GM19025 (cell line): ENCODE data around the gene MAN1B1.

Source experiments
- ATAC-seq: cut with Tn5 transposase; IDR thresholded peaks from one replicate; pipeline ENCODE4 v1.9.1; 2021; ENCODE audit warnings: mild to moderate bottlenecking, low read depth, moderate library complexity; ENCODE audit not compliant: unreplicated experiment

Gene MAN1B1

DNA sequence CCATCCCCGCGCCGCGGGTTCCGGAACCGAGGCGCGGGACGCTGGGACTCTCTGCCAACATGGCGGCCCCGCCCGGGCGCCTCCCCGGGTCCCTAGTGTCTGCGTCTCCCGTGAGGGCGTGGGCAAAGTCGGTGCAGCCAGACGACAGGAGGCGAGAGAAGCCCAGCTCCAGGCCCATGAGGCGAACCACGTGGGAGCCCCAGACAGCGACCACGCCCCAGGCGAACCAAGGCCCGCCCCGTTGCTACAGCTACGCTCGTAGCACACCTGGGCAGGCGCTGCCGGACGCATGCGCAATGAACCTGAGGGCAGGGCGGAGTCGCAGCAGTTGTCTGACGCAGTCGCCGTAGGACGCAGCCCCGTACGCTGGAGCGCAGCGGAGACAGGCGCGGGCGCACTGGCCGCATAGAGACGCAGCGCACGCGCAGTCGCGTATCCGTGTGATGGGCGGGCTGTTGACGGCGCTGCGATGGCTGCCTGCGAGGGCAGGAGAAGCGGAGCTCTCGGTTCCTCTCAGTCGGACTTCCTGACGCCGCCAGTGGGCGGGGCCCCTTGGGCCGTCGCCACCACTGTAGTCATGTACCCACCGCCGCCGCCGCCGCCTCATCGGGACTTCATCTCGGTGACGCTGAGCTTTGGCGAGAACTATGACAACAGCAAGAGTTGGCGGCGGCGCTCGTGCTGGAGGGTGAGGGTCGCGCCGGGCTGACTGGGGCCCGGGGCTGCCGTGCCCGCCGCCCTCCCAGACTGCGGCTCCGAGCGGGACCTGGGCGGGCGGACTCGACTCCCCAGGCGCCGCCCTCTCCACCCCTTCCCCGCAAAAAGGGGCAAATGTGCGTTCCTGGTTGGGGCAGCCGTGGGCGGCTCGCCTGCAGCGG is at the start of gene MAN1B1:
Gene MAN1B1 (plus strand): TSS at position 455 of the 878 bp plus-strand sequence. CDS start 15 bp downstream, at position 470.
- peak; percentile 81 for ATAC-seq

DNA sequence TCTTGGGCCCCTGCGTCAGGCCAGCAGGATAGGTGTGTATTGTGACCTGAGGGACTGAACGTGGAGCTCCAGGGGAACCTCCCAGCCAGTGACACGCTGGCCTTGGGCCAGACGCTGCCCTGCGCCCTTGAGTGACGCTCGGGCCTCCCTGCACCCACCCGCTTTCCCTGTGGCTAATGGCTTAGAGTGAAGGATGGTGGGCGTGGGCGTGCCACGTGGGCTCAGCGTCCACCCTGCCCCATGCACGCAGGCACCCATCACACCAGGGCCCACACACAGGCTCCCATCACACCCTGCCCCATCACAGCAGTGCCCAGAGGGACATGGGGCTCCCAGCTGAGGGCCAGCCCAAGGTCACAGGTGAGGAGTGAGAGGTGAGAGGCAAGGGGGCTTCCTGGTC is 49.8 kb upstream of the MAN1B1 start:
- no peak for ATAC-seq

DNA sequence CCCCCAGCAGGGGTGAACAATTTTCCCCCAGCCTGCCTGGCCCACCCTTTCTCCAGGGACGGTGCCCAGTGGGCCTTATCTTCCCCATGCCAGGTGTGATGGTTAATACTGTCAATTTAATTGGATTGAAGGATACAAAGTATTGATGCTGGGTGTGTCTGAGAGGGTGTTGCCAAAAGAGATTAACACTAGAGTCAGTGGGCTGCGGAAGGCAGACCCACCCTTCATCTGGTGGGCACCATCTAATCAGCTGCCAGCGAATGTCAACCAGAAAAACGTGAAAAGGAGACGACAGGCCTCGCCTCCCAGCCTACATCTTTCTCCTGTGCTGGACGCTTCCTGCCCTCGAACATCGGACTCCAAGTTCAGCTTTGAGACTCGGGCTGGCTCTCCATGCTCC is 49.3 kb upstream of the MAN1B1 start:
- no peak for ATAC-seq

DNA sequence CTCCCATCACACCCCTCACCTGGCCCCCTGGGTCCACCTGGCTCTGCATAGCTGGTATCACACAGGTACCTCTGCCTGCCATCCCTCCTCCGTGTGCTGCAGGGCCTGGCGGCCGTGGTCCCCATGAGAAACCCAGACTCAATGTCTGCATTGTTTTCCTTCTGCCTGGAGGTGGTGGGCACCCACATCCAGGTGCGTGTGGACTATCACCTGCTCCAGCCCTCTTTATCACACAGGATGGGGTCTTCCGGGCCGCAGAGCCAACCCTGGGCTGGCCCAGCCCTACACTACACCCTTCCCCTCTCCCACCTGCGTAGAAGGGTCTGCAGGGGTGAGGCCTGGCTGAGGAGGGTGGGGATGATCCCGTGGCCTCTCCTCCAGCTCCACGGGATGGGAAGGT is 47.9 kb upstream of the MAN1B1 start:
- ATAC-seq, result no peak

DNA sequence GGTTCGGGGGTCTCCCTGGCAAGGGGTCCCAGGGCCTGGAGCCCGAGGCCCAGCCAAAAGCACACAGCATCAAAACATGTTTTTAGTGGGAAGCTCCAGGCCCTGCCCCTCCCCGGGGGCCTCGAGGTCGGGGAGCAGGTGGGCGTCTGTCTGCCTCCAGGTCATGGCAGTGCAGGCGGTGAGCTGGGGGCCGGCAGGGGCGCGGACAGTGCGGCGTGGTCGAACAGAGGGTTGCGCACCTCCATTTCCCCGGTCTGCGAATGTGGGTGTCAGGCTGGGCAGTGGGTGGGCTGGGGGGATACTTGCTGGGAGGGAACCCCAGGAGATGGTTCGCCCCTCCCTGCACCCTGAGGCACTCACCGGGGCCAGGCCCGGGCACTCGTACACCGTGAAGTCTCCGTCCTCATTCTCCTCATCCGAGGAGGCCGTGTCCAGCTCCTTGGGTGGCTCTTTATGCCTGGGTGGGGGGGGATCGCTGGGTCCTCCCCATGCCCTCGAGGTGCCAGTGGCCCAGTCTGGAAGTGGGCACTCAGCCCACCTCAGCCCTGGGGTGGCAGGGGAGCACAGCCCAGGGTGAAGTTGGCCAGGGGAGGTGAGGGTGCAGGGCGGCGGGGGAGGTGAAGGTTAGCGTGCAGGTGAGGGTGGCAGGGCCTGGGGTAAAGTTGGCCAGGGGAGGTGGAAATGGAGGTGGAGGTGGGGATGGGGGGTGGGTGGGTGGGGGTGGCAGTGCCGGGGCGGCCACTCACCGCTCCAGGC is 47.0 kb upstream of the MAN1B1 start:
- ATAC-seq, result no peak

DNA sequence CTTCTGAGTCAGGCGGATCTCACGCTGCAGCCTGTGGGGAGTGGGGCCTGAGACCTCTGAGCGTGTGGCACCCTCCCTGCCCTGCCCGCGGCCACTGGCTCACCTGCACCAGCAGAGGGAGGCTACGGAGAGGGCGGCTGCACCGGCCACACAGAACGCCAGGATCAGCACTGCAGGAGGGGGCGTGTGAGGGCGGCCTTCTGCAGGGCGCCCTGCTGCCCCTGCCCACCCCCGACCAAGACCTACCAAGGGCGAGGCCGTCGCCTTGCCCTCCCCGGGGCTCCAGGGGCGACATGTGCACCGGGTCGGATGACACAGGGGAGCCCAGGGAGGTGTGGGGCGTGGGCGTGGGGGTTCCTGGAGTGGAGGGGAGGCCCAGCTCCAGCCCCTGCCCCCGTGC is 46.2 kb upstream of the MAN1B1 start:
- ATAC-seq, result no peak

DNA sequence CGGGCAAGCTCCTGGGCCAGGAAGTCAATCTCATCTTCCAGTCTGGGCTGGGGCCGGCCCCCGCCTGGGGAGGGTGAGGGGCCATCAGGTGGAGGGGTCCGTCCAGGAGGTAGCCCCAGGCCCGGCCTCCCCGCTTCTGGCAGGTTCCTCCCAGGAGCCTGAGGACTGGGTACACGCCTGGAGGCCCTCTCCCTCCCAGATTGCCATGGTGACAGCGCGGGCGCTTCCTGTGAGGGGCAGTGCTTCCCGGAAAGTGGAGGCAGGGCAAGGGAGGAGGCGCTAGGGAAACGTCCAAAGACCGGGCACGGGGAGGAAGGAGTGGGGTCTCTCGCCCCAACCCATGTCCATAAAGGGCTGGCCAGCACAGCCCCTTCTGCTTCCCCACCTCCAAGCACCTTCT is 45.7 kb upstream of the MAN1B1 start:
- ATAC-seq, result no peak

DNA sequence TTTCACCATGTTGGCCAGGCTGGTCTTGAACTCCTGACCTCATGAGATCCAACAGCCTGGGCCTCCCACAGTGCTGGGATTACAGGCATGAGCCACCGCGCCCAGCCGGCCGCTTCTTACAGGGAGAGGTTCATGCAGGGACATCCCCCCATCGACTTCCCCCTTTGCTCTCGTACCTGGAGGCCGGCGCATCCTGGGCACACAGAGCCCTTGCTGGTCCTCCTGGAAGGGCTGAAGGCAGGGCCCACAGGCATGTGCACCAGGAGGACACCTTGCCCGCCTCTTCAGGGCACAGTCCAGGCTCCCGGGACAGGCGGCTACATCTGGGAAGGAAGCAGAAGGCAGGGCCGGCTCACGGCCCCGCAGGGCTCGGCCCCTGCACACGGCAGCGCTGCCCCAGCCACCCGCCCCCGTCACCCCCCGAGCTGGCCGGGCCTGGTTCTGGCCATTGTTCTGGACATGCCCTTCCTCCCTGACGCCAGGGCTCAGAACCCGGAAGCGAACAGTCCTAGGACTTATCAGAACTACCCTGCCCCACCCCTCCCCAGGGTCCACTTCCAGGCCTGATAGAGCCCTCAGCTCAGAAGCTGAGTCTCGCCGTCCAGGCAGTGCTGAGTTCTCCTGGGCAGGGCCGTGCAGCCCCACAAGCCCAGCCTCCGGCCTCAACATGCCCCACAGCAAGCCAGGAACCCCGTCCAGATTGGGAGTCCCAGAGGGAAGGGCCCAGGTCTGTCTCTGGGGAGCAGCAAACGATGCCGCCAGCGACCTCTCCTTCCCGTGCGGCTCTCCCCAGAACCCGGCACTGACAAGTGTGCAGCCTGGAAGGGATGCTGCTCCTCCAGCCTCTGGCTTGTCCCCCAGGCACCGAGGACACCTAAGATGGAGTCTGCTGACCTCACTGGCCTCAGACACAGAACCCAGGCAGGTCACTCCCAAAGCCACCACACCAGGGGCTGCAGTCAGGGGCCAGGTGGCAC is 43.7 kb upstream of the MAN1B1 start:
- no peak for ATAC-seq

DNA sequence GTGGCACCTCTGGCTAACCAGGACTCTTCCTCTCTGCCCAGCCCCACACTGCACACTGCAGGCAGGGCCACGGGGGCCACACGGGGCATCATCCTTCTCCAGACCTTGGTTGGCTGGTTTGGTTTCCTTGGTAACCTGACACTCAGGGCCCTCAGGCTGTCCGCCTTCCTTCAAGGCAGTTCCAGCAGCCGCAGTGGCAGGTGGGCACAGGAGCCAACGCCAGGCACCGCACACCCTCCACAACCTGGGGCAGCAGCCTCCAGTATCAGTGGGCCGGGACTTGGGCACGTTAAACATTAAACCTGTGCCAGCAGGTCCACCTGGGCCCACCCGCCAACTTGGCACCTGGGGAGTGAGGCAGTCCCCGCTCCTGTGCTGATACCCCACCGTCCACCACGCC is 42.7 kb upstream of the MAN1B1 start:
- no peak for ATAC-seq

DNA sequence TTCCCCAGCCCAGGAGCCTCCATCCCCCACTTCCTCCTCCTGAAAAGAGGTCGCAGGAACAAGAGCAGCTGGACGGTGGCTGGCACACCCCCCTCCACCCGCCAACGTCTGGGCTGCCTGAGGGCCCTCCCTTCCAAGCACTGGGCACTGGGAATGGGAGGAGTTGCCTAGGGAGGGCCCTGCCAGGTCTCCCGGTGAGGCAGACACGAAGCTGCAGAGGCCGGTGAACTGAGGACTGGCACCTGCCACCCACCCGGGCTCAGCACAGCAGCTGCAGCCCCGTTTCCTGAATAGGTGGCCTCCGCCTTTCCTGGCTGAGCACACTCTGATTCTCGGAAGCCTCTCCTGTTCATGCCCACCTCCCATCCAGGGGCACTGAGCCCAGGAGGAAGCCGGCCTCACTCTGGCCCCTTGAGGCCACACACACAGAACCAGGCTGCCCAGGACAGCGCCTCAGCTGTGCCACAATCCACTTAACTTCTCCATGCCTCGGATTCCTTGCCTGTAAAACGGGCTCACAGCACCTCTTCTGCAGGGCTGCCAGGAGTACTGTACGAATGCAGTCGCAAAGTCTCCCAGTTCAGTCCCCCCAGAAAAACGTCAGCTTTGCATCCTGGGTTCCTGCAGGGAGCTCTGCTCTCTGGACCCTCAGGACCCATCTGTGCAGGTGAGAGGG is 42.1 kb upstream of the MAN1B1 start:
- no peak for ATAC-seq

DNA sequence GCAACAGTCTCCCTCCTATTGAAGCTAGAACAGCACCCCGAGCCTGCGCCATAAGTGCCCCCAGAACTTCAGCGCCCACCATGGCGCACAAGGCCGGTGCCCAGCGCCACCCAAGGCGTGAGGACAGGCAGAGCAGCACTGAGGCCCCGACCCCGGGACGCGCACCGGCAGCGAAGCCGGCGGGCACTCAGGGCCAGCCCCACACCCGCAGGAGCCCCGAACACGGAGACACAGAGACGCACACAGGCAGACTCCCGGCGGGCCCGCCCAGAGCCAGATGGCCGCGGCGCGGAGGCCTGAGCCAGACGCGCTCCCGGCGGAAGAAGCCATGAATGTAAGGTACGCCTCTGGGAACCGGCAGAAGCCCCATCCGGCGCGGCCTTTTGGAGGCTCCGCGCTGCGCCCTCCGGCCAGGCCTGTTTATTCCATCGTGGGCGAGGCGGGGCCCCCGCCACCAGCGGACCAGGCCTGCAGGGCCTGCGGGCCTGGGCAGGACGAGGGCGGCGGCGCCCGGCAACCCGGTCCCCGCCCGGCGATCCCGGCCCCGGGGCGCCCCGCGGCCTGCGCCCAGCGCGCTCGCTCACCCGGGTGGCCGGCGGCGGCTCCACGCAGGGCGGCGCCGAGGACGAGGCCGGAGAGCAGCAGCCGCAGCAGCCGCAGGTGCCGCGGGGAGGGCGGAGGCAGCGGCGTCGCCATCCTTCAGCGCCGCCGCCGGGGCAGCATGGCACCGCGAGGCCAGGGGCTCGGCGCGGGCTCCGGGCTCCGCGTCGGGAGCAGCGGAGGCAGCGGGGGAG is 41.3 kb upstream of the MAN1B1 start:
- no peak for ATAC-seq

DNA sequence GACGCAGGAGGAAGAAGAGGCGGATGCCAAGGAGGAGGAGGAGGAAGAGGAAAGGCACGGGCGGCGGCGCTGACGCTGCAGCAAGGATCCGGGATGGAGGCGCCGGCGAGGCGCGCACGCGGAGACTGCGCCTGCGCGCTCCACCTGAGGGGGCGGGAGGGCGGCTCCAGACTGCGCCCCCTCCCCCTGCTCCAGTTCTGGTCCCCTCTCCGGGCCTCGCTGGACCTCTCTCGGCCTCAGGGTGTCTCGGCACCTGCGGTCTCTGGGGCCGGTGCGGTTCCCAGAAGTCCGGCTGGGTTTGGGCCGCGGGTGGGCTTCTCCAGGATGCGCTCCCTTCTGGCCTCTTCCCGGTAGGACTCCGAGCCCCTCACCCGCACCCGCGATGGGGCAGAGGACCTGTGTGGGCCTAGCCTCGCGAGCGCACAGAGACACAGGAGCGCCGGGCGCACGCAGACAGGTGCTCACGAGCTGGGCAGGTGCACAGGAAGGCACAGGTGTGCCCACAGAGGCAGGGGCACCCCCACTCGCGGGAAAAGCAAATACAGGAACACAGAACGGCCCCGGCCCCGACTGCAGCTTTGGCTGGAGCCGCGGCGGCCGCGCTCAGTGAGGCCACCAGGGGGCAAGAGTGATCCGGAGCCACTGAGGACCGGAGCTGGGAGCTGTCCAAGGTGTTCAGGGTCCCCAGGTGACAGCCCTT is 40.5 kb upstream of the MAN1B1 start, which contains the start of gene NPDC1:
Gene NPDC1 (minus strand): TSS at position 90 of the 700 bp plus-strand sequence. CDS start 188 bp downstream, outside the sequence.
- no peak for ATAC-seq

DNA sequence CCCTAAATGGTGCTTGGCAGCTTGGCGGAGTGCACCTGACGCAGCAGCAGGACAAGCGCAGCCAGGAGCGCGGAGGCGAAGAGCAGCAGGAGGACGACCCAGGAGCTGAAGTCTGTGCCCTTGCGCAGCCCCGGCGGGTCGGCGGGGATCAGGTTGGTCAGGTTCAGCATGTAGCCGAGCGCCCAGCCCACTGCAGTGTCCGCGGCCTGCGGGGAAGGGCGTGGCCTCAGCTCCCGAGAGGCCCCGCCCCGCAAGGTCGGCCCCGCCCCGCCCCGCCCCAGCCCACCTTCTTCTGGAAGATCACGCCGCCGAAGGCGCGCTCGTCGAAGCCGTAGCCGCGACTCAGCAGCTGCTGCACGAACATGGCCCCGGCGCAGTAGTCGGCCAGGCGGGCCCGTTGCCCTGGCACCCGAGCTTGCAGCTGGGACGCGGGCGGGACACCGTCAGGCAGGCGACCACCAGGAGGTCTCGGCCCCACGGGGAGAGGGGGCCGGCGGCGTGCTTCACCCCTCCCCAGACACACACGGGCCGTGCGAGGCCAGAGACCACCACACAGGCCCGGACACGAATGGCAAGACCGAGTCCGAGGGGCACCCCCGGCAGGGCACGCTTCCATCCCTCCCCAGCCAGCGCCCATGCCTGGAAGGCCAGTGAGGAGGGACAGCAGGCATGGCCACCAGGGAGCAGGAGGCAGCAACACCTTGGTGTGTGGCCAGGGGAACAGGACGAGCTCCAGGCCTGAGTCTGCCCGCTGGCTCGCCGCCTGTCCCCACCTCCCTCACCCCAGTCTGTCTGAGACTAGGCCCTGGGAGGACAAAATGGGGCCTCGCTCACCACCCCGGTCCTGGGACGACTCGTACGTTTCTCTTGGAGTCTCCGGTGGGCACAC is 37.9 kb upstream of the MAN1B1 start:
- ATAC-seq, result no peak

DNA sequence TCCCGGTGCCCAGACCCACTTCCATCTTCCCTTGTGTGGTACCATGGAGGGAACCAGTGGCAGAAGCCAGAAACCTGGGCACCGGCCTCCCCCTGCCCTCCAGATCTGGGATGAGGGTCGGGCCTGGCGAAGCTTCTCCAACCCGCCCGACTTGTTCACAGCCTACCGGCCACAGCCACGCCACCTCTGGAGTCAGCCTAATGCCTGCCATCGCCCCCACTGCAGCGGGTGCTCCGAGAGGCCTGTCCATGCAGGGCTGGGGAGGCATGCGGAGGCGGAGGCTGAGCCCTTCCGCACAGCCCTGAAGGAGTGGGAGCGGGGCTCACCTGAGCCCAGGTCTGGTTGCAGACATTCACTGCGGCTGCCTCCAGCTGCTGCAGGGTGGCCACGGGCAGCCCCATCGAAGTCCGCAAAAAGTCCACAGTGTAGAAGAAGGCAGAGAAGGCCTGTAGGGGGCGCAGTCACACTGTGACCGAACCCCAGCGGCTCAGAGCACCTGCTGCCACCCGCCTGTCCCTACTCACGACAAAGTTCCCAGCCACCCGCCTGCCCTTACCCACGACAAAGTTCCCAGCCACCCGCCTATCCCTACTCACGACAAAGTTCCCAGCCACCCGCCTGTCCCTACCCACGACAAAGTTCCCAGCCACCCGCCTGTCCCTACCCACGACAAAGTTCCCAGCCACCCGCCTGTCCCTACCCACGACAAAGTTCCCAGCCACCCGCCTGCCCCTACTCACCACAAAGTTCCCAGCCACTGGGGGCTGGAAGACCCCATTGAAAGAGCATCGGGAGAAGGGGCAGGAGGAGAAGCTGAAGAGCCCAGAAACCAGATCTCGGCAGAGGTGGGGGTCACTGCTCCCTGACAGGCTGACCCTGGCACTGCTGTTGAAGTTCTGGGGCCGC is 37.0 kb upstream of the MAN1B1 start:
- ATAC-seq, result no peak

DNA sequence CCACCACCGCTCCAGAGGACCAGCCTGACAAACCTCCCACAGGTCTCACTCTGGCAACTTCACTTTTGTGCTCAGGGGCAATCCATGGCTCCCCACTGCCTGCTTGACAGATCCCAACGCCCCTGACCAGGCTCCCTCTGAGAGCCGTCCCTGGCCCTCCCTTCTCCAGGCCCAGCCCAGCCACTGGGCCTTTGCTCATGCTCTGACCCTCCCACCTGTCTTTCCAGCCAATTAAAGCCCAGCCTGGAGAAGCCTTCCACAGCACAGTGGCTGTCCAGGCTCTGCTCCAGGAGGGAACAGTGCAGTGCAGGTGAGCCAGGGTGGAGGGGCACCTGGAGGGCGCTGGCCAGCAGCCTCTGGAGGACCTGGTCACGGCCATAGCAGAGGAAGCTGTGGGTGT is 36.2 kb upstream of the MAN1B1 start:
- ATAC-seq, result no peak

DNA sequence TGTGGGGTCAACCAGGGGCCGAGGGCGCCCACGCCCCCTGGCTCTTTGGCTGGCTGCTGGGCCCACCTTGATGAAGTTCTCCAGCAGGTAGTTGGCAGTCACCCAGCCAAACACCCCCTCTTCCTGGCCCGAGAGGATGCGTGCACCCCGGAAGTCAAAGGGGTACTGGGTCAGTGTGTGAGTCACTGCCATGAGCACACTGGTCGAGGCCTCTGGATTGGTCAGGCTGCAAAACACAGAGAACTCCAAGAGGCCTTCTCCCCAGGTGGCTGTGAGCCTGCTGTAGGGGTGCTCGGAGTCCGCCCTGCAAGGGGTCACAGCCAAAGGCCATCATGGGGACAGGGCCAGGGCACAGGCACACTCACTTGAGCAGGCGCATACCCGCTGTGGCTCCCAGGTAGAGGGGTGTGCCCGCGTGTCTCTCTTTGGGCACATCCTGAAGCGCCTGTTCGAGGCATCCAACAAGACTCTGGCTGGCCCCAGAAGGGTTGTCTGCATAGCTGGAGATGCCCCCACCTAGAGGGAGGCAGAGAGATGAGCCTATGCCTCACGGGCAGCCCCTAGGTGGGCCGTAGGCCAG is 35.5 kb upstream of the MAN1B1 start:
- no peak for ATAC-seq
